Measurements from ENCODE around the gene TSPAN19.
A peak's percentile ranks its signal among the peaks of the same experiment; 100 is the strongest.

Gene TSPAN19

DNA sequence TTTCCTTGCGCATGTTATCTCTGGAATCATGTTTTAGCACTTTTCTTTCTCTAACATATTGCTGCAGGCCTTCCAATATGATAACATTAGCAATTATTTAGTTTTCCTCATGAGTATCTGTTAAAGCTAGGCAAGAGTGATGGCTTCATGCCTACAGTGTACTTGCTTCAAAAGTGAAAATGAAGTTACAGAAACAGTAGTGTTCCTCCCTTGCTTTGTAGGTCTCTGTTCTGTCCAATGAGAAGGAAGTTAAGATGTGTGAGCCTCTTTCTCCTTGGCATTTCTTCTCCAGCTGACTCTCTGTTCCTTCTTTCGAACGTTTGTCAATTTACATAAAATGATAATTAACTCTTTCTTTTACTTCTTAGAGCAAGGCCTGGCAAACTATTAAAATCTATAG is 22.3 kb upstream of the TSPAN19 start:
- TF ChIP-seq, protein P1, sequence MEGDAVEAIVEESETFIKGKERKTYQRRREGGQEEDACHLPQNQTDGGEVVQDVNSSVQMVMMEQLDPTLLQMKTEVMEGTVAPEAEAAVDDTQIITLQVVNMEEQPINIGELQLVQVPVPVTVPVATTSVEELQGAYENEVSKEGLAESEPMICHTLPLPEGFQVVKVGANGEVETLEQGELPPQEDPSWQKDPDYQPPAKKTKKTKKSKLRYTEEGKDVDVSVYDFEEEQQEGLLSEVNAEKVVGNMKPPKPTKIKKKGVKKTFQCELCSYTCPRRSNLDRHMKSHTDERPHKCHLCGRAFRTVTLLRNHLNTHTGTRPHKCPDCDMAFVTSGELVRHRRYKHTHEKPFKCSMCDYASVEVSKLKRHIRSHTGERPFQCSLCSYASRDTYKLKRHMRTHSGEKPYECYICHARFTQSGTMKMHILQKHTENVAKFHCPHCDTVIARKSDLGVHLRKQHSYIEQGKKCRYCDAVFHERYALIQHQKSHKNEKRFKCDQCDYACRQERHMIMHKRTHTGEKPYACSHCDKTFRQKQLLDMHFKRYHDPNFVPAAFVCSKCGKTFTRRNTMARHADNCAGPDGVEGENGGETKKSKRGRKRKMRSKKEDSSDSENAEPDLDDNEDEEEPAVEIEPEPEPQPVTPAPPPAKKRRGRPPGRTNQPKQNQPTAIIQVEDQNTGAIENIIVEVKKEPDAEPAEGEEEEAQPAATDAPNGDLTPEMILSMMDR (IDR thresholded peaks at IDR 0.05), result no peak

DNA sequence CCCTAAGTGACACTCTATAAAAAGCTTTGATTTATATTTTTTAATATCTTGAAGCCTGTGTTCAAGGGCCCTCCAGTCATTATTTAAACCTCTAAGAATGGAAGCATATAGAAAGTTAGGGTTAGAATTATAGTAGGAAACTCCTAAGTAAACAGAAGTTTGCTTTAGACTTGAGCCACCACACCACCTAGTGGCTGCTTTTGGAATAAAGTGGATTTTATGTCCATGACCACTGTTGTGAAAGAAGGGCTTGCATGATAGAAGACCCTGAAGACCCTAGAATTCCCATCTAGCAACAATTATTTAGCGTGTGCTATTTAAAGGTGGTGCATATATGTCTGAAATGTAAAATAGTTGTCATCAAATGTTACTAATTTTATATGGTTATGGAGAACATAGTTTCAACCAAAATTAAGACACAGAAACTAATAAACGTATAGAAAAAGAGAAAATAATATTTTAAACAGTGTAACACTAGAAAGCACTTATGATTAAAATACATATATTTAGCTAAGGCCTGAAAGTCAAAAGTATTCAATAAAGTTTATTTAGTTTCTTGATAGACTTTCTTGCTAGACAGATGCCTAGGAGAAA is 21.4 kb upstream of the TSPAN19 start:
- TF ChIP-seq, protein P1 (IDR thresholded peaks at IDR 0.05), result peak; percentile 74

DNA sequence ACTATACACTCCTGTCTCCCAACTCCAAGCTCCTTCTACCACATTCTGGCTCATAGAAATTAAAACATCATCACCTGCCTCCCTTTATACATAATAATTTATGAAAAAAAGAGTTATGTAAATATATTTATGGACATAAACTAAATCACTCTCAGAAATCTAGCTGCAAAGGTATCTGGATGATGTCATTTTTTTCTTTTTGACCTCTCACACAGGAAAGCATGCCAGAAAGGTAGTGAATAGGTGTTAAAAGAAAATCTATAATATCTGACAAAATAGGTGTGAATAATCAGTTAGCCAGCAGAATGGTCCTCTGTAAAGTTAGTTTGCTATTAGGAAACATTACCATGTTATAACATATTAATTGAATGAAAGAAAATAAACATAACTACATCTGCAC is 7.8 kb upstream of the TSPAN19 start:
- TF ChIP-seq, protein P1 (IDR thresholded peaks at IDR 0.05), result no peak

DNA sequence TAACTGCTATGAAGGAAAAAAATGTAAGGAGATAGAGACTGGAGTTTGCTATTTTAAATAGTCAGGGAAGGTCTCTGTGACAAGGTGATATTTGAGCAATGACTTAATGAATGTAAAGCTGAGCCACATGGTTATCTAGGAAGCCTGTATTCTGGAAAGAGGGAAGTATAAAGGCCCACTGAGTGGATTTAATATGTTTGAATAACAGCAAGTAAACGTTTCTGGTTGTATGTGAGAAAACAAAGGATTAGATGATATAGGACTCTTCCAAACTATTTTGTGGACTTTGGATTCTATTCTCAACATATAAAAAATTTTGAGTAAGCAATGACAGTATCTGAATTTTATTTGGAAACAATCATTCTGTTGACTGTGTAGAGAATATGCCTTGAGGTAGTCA is 5.3 kb upstream of the TSPAN19 start:
- TF ChIP-seq, protein P1 (IDR thresholded peaks at IDR 0.05), result no peak

DNA sequence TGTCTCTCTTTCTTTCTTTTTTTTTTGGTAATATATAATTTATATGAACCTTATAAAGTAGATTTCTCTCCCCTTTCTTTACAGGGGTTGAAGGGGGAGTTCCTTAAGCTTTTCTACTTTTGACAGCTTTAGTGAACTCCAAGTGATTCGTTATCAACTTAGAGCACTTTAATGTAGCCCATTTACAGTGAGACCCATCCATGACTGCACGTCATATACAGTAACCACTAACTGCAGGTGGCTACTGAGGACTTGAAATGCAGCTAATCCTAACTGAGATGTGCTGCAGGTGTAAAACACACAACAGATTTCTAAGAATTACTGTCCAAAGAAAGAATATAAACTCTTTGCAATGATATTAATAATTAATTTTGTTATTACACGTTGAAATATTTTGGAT is 656 bp upstream of the TSPAN19 start:
- TF ChIP-seq, protein P1 (IDR thresholded peaks at IDR 0.05), result no peak

DNA sequence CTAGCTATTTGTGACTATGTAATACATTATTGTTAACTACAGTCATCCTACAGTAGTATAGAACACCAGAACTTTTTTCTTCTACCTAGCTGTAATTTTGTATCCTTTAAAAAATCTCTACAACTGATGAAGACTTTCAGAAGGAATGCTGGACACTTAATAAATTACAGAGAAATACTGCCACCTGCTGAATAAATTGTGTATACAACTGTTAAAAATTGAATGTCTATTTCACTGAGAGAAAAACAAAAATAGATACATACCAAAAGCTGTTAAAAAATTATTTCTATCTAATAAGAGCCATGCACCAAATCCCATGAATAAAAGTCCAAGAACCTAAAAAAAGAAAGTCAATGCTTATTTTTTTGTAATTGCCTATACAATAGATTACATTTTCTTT is 6.6 kb downstream of the TSPAN19 start:
- TF ChIP-seq, protein P1 (IDR thresholded peaks at IDR 0.05), result peak; percentile 55

DNA sequence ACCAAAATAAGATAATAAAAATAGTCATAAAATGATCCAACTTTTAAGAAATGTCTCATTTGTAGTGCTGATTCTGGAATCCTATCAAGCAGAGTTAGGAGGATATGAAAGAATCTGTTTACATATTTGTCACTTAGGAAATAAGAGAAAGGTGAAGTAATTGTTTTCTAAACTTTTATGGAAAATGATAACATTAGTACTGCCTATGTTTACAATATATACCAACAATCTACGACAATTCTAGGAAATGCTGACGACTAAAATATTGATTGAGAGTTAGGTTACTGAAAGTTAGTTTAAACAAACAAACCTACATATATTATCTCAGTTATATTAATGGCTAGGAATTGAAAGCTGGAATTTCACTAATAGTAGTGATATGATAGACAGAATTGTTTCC is 18.0 kb downstream of the TSPAN19 start:
- TF ChIP-seq, protein P1 (IDR thresholded peaks at IDR 0.05), result no peak

DNA sequence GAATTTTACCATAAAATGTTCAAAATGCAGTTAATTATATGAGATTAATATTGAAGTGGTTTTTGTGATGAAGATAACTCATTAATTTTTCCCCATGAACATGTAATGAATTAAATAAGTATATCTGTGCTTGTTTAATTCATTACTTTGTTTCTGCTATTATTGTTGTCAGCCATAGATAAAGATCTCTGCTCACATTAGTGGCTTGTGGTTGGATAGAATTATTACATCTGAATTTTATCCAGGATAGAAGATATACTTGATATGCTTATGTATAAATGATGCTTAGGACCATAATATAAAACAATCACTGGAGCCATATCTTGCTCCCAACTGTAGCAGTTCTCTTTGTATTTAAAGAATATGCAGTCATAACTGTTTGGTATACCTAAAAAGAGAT is 18.5 kb downstream of the TSPAN19 start:
- TF ChIP-seq, protein P1 (IDR thresholded peaks at IDR 0.05), result no peak

Measured in LNCAP (cell line).